ENCODE data around the gene AGBL1. TPM values are rescaled to one million over a fixed set of nuclear protein-coding genes. Genes with fewer than 3 reads are reported as not detected.

AGBL1 gene
- total RNA-seq, 1 donor from 2014 or later: not detected

GRCh38 chr15:86571873-86572272, 492.2 kb downstream of the AGBL1 start:
- intact Hi-C loops (cut with micrococcal nuclease): no loop called here

- intact Hi-C loops (cut with micrococcal nuclease): no loop called here
Measured at GRCh38 chr15:86572368-86572841, 492.7 kb downstream of the AGBL1 start.

GRCh38 chr15:86573476-86573875, 493.8 kb downstream of the AGBL1 start:
- intact Hi-C loops (cut with micrococcal nuclease): no loop called here

- intact Hi-C loops (cut with micrococcal nuclease): no loop called here
Measured at GRCh38 chr15:86588413-86588812, 508.7 kb downstream of the AGBL1 start.

- intact Hi-C loops (cut with micrococcal nuclease): no loop called here
Measured at GRCh38 chr15:86590461-86590860, 510.8 kb downstream of the AGBL1 start.

GRCh38 chr15:86591158-86591557, 511.5 kb downstream of the AGBL1 start:
- intact Hi-C loops (cut with micrococcal nuclease): no loop called here

GRCh38 chr15:86591994-86592735, 512.5 kb downstream of the AGBL1 start:
- intact Hi-C loops (cut with micrococcal nuclease): no loop called here

GRCh38 chr15:86595741-86596140, 516.1 kb downstream of the AGBL1 start:
- intact Hi-C loops (cut with micrococcal nuclease): no loop called here

GRCh38 chr15:86603466-86603865, 523.8 kb downstream of the AGBL1 start:
- intact Hi-C loops (cut with micrococcal nuclease): no loop called here

GRCh38 chr15:86608461-86609205, 529.0 kb downstream of the AGBL1 start:
- intact Hi-C loops (cut with micrococcal nuclease): no loop called here

GRCh38 chr15:86609275-86609674, 529.6 kb downstream of the AGBL1 start:
- intact Hi-C loops (cut with micrococcal nuclease): no loop called here

- intact Hi-C loops (cut with micrococcal nuclease): loop anchor here (2.0 to 10.0 kb wide), 2 partner anchors 15 to 985 kb away; no protein-coding TSS in a partner anchor
Measured at GRCh38 chr15:86610038-86610437, 530.4 kb downstream of the AGBL1 start.

GRCh38 chr15:86611417-86612040, 531.9 kb downstream of the AGBL1 start:
- intact Hi-C loops (cut with micrococcal nuclease): loop anchor here (1.0 to 10.0 kb wide), 3 partner anchors 13 to 983 kb away; no protein-coding TSS in a partner anchor

- intact Hi-C loops (cut with micrococcal nuclease): loop anchor here (10.0 kb wide), 1 partner anchor 979 kb away; no protein-coding TSS in a partner anchor
Measured at GRCh38 chr15:86615411-86615810, 535.7 kb downstream of the AGBL1 start.

GRCh38 chr15:86615816-86616215, 536.1 kb downstream of the AGBL1 start:
- intact Hi-C loops (cut with micrococcal nuclease): loop anchor here (10.0 kb wide), 1 partner anchor 979 kb away; no protein-coding TSS in a partner anchor

GRCh38 chr15:86616771-86617170, 537.1 kb downstream of the AGBL1 start:
- intact Hi-C loops (cut with micrococcal nuclease): loop anchor here (10.0 kb wide), 1 partner anchor 978 kb away; no protein-coding TSS in a partner anchor

GRCh38 chr15:86620157-86620556, 540.5 kb downstream of the AGBL1 start:
- intact Hi-C loops (cut with micrococcal nuclease): loop anchor here (5.0 to 10.0 kb wide), 2 partner anchors 765 to 1627 kb away; no protein-coding TSS in a partner anchor

- intact Hi-C loops (cut with micrococcal nuclease): loop anchor here (5.0 to 10.0 kb wide), 2 partner anchors 766 to 1627 kb away; no protein-coding TSS in a partner anchor
Measured at GRCh38 chr15:86620641-86621349, 541.1 kb downstream of the AGBL1 start.

- intact Hi-C loops (cut with micrococcal nuclease): loop anchor here (5.0 to 10.0 kb wide), 2 partner anchors 768 to 1624 kb away; no protein-coding TSS in a partner anchor
Measured at GRCh38 chr15:86623236-86623635, 543.6 kb downstream of the AGBL1 start.

- intact Hi-C loops (cut with micrococcal nuclease): loop anchor here (1.0 to 10.0 kb wide), 4 partner anchors 14 to 1623 kb away; no protein-coding TSS in a partner anchor
Measured at GRCh38 chr15:86624261-86625036, 544.8 kb downstream of the AGBL1 start.
